ENCODE measurements around the gene TM9SF4.
"Not testable (repeated sequence)": the region's sequence is repeated elsewhere in the genome, so short reads cannot be mapped to it uniquely, and the experiment has no call there.

Gene TM9SF4

GRCh38 chr20:32157611-32158010 lies 48.1 kb downstream of the TM9SF4 start:
- DNase-seq (ENCODE audit: low read depth in 2 of 2) = no peak

GRCh38 chr20:32158351-32158750 lies 48.8 kb downstream of the TM9SF4 start:
- no peak for DNase-seq (ENCODE audit: low read depth in 2 of 2)

- no peak for DNase-seq (ENCODE audit: low read depth in 2 of 2)
Measured at GRCh38 chr20:32158943-32159660, 49.6 kb downstream of the TM9SF4 start.

- no peak for DNase-seq (ENCODE audit: low read depth in 2 of 2)
Measured at GRCh38 chr20:32159766-32160221, 50.3 kb downstream of the TM9SF4 start.

GRCh38 chr20:32160341-32160740 lies 50.8 kb downstream of the TM9SF4 start:
- no peak for DNase-seq (ENCODE audit: low read depth in 2 of 2)

GRCh38 chr20:32162351-32162750 lies 52.8 kb downstream of the TM9SF4 start:
- DNase-seq (ENCODE audit: low read depth in 2 of 2) = no peak

- DNase-seq (ENCODE audit: low read depth in 2 of 2) = no peak
Measured at GRCh38 chr20:32163951-32164350, 54.4 kb downstream of the TM9SF4 start.

- no peak for DNase-seq (ENCODE audit: low read depth in 2 of 2)
Measured at GRCh38 chr20:32164984-32165735, 55.6 kb downstream of the TM9SF4 start.

GRCh38 chr20:32165836-32166545 lies 56.5 kb downstream of the TM9SF4 start:
- no peak for DNase-seq (ENCODE audit: low read depth in 2 of 2)

GRCh38 chr20:32167552-32167951 lies 58.0 kb downstream of the TM9SF4 start:
- no peak for DNase-seq (ENCODE audit: low read depth in 2 of 2)

- DNase-seq (ENCODE audit: low read depth in 2 of 2) = no peak
Measured at GRCh38 chr20:32168184-32168910, 58.8 kb downstream of the TM9SF4 start.

GRCh38 chr20:32177696-32178095 lies 68.2 kb downstream of the TM9SF4 start:
- not testable (repeated sequence) for DNase-seq (ENCODE audit: low read depth in 2 of 2)

- DNase-seq (ENCODE audit: low read depth in 2 of 2) = no peak
Measured at GRCh38 chr20:32179515-32179914, 70.0 kb downstream of the TM9SF4 start.

GRCh38 chr20:32179934-32180333 lies 70.4 kb downstream of the TM9SF4 start:
- no peak for DNase-seq (ENCODE audit: low read depth in 2 of 2)

GRCh38 chr20:32181606-32182005 lies 72.1 kb downstream of the TM9SF4 start:
- DNase-seq (ENCODE audit: low read depth in 2 of 2) = no peak

- DNase-seq (ENCODE audit: low read depth in 2 of 2) = no peak
Measured at GRCh38 chr20:32183947-32184635, 74.6 kb downstream of the TM9SF4 start.

- DNase-seq (ENCODE audit: low read depth in 2 of 2) = no peak
Measured at GRCh38 chr20:32184961-32185603, 75.6 kb downstream of the TM9SF4 start.

GRCh38 chr20:32186506-32186905 lies 77.0 kb downstream of the TM9SF4 start:
- no peak for DNase-seq (ENCODE audit: low read depth in 2 of 2)

- DNase-seq (ENCODE audit: low read depth in 2 of 2) = no peak
Measured at GRCh38 chr20:32188376-32189122, 79.0 kb downstream of the TM9SF4 start.

- no peak for DNase-seq (ENCODE audit: low read depth in 2 of 2)
Measured at GRCh38 chr20:32189123-32189410, 79.6 kb downstream of the TM9SF4 start.
